Natural killer cell treated with Interleukin-12 subunit alpha and Interleukin-12 subunit beta and Interleukin-15 and Interleukin-18, amount 100 ng/mL, for 72 hours (primary cell): ENCODE data around the gene CCDC92. TPM values are rescaled to one million over a fixed set of nuclear protein-coding genes. Genes with fewer than 3 reads are reported as not detected.
A peak's percentile ranks its signal among the peaks of the same experiment; 100 is the strongest.
"Not testable (repeated sequence)": the region's sequence is repeated elsewhere in the genome, so short reads cannot be mapped to it uniquely, and the experiment has no call there.

Source experiments
- ATAC-seq, 2 donors: fragments of 150-1000 bp; cut with Tn5 transposase in 1 of 2; sonication (Bioruptor Pico), chemical (Tn5 transposase) in 1 of 2; 2 replicates each; pipeline ENCODE4 v1.10.0; 2021
- DNase-seq: peaks from one replicate; pipeline ENCODE4 v3.0.0; 2022; ENCODE audit warnings: low spot score
- H3K27ac Mint-ChIP-seq, 2 donors: 1 replicate in 1 of 2; 2 replicates in 1 of 2; pipeline ENCODE4 v1.8.0; 2022; ENCODE audit warnings: mixed read lengths in 2 of 2, mild to moderate bottlenecking in 1 of 2, moderate library complexity in 1 of 2
- H3K27me3 Mint-ChIP-seq, 2 donors: 1 replicate in 1 of 2; 2 replicates in 1 of 2; pipeline ENCODE4 v1.8.0; 2022; ENCODE audit warnings: mixed read lengths in 2 of 2
- H3K36me3 Mint-ChIP-seq: one replicate; pipeline ENCODE4 v1.8.0; 2022; ENCODE audit warnings: mixed read lengths
- H3K4me1 Mint-ChIP-seq, 2 donors: 1 replicate in 1 of 2; 2 replicates in 1 of 2; pipeline ENCODE4 v1.8.0; 2022; ENCODE audit warnings: low read depth in 2 of 2, mixed read lengths in 2 of 2, mild to moderate bottlenecking in 1 of 2
- H3K4me3 Mint-ChIP-seq: one replicate; pipeline ENCODE4 v1.8.0; 2022; ENCODE audit warnings: mixed read lengths
- H3K9me3 Mint-ChIP-seq: 2 replicates; pipeline ENCODE4 v1.8.0; 2022; ENCODE audit warnings: mixed read lengths
- total RNA-seq, 2 donors: library from RNA; stranded (reverse); gene quantifications; one replicate each; pipeline ENCODE4 v1.2.3, GENCODE V29; 2022

The CCDC92 gene
- total RNA-seq, 2 donors from 2014 or later = 12.9 to 16.2 TPM

GRCh38 chr12:123958462-123958861 lies 14.2 kb downstream of the CCDC92 start:
- Mint-ChIP-seq H3K9me3 (no peaks in the 10 kb centered on the region), H3K4me3 (no peak overlapping the region), H3K4me1 (peaks cover 4 to 7% of the 10 kb centered on the region in 2 donors), H3K27me3 (no peaks in the 10 kb centered on the region), H3K27ac (no peak overlapping the region), H3K36me3 (no peaks in the 10 kb centered on the region)
- ATAC-seq (no peak), DNase-seq (no peak)

GRCh38 chr12:123957196-123957595 lies 15.4 kb downstream of the CCDC92 start:
- no peak for DNase-seq
- Mint-ChIP-seq H3K4me3 (no peak overlapping the region), H3K36me3 (no peaks in the 10 kb centered on the region), H3K27me3 (no peaks in the 10 kb centered on the region), H3K4me1 (peaks cover 4 to 7% of the 10 kb centered on the region in 2 donors), H3K9me3 (no peaks in the 10 kb centered on the region), H3K27ac (no peak overlapping the region)
- ATAC-seq = no peak

GRCh38 chr12:123956249-123956648 lies 16.4 kb downstream of the CCDC92 start:
- Mint-ChIP-seq H3K27ac (peak overlapping the region in 1 of 2 donors; percentile 7), H3K4me1 (peaks cover 2 to 4% of the 10 kb centered on the region in 2 donors), H3K4me3 (no peak overlapping the region), H3K27me3 (no peaks in the 10 kb centered on the region), H3K9me3 (no peaks in the 10 kb centered on the region), H3K36me3 (no peaks in the 10 kb centered on the region)
- no peak for ATAC-seq
- DNase-seq = no peak

- ATAC-seq (no peak), DNase-seq (no peak)
- Mint-ChIP-seq H3K9me3 (no peaks in the 10 kb centered on the region), H3K27ac (no peak overlapping the region), H3K4me1 (peaks cover 2 to 5% of the 10 kb centered on the region in 2 donors), H3K27me3 (no peaks in the 10 kb centered on the region), H3K36me3 (no peaks in the 10 kb centered on the region), H3K4me3 (no peak overlapping the region)
Observed at GRCh38 chr12:123954647-123955350, 17.8 kb downstream of the CCDC92 start.

- Mint-ChIP-seq H3K4me3 (no peak overlapping the region), H3K9me3 (no peaks in the 10 kb centered on the region), H3K36me3 (no peaks in the 10 kb centered on the region), H3K4me1 (peaks cover 7 to 8% of the 10 kb centered on the region in 2 donors), H3K27me3 (no peaks in the 10 kb centered on the region), H3K27ac (no peak overlapping the region)
- DNase-seq = no peak
- no peak for ATAC-seq
Observed at GRCh38 chr12:123952037-123952436, 20.6 kb downstream of the CCDC92 start.

- H3K4me1 Mint-ChIP-seq = peaks cover 7 to 8% of the 10 kb centered on the region in 2 donors
- no peaks in the 10 kb centered on the region for H3K9me3 Mint-ChIP-seq
- ATAC-seq = no peak
- no peak for DNase-seq
- H3K36me3 Mint-ChIP-seq = no peaks in the 10 kb centered on the region
- no peak overlapping the region for H3K4me3 Mint-ChIP-seq
- H3K27me3 Mint-ChIP-seq = no peaks in the 10 kb centered on the region
- H3K27ac Mint-ChIP-seq = no peak overlapping the region
Observed at GRCh38 chr12:123951467-123951866, 21.2 kb downstream of the CCDC92 start.

- Mint-ChIP-seq H3K4me3 (no peak overlapping the region), H3K36me3 (no peaks in the 10 kb centered on the region), H3K9me3 (no peaks in the 10 kb centered on the region), H3K27me3 (no peaks in the 10 kb centered on the region), H3K4me1 (peaks cover 7 to 13% of the 10 kb centered on the region in 2 donors), H3K27ac (no peak overlapping the region)
- DNase-seq (no peak), ATAC-seq (no peak)
Observed at GRCh38 chr12:123950476-123951349, 21.9 kb downstream of the CCDC92 start.

- Mint-ChIP-seq H3K4me1 (peaks cover 7 to 13% of the 10 kb centered on the region in 2 donors), H3K27ac (no peak overlapping the region), H3K4me3 (no peak overlapping the region), H3K27me3 (no peaks in the 10 kb centered on the region), H3K9me3 (no peaks in the 10 kb centered on the region), H3K36me3 (no peaks in the 10 kb centered on the region)
- ATAC-seq (no peak), DNase-seq (no peak)
Observed at GRCh38 chr12:123949770-123950165, 22.9 kb downstream of the CCDC92 start.

- DNase-seq (no peak), ATAC-seq (no peak)
- Mint-ChIP-seq H3K27ac (no peak overlapping the region), H3K4me3 (no peak overlapping the region), H3K36me3 (no peaks in the 10 kb centered on the region), H3K27me3 (no peaks in the 10 kb centered on the region), H3K4me1 (peaks cover 7 to 13% of the 10 kb centered on the region in 2 donors), H3K9me3 (no peaks in the 10 kb centered on the region)
Observed at GRCh38 chr12:123948796-123949769, 23.5 kb downstream of the CCDC92 start.

GRCh38 chr12:123948401-123948795 lies 24.2 kb downstream of the CCDC92 start:
- ATAC-seq = no peak

GRCh38 chr12:123947531-123947930 lies 25.1 kb downstream of the CCDC92 start:
- not testable (repeated sequence) for H3K36me3 Mint-ChIP-seq, H3K9me3 Mint-ChIP-seq, DNase-seq, H3K27me3 Mint-ChIP-seq, H3K4me3 Mint-ChIP-seq, ATAC-seq, H3K27ac Mint-ChIP-seq
- peaks cover 7 to 13% of the 10 kb centered on the region in 2 donors for H3K4me1 Mint-ChIP-seq

More at GRCh38 chr12:123948401-123948795, 24.2 kb downstream of the CCDC92 start:
- H3K9me3 Mint-ChIP-seq = no peaks in the 10 kb centered on the region
- no peaks in the 10 kb centered on the region for H3K27me3 Mint-ChIP-seq
- no peaks in the 10 kb centered on the region for H3K36me3 Mint-ChIP-seq
- H3K4me1 Mint-ChIP-seq = peaks cover 7 to 13% of the 10 kb centered on the region in 2 donors
- DNase-seq = no peak
- H3K27ac Mint-ChIP-seq = no peak overlapping the region
- H3K4me3 Mint-ChIP-seq = no peak overlapping the region

GRCh38 chr12:123946516-123947505 lies 25.8 kb downstream of the CCDC92 start:
- Mint-ChIP-seq H3K27ac (peak overlapping the region in 1 of 2 donors; percentile 64), H3K4me1 (peaks cover 7 to 13% of the 10 kb centered on the region in 2 donors)
- DNase-seq, H3K4me3 Mint-ChIP-seq, H3K9me3 Mint-ChIP-seq, H3K27me3 Mint-ChIP-seq, H3K36me3 Mint-ChIP-seq, ATAC-seq: not testable (repeated sequence)
